Measurements from ENCODE around the gene EDC3. TPM values are rescaled to one million over a fixed set of nuclear protein-coding genes. Genes with fewer than 3 reads are reported as not detected.

The EDC3 gene
- polyA plus RNA-seq, 1 donor = 23.7 TPM

Other genes with a start within 250 kb of the EDC3 start
- 33.4 TPM for gene UBL7, start 234.9 kb downstream of the EDC3 start, polyA plus RNA-seq (ENCODE audit: insufficient read length)
- 4.2 TPM for gene ARID3B, start 154.8 kb downstream of the EDC3 start, polyA plus RNA-seq (ENCODE audit: insufficient read length)
- 46.0 TPM for gene CLK3, start 80.2 kb downstream of the EDC3 start, polyA plus RNA-seq (ENCODE audit: insufficient read length)
- gene CYP1A1, start 29.5 kb upstream of the EDC3 start, polyA plus RNA-seq (ENCODE audit: insufficient read length) = not detected
- gene CYP1A2, start 52.8 kb upstream of the EDC3 start, polyA plus RNA-seq (ENCODE audit: insufficient read length) = 0.10 TPM
- 31.7 TPM for gene CSK, start 86.1 kb upstream of the EDC3 start, polyA plus RNA-seq (ENCODE audit: insufficient read length)
- not detected for gene LMAN1L, start 116.8 kb upstream of the EDC3 start, polyA plus RNA-seq (ENCODE audit: insufficient read length)
- not detected for gene CPLX3, start 130.6 kb upstream of the EDC3 start, polyA plus RNA-seq (ENCODE audit: insufficient read length)
- gene ULK3, start 147.1 kb upstream of the EDC3 start, polyA plus RNA-seq (ENCODE audit: insufficient read length) = 33.3 TPM
- 48.0 TPM for gene SCAMP2, start 177.3 kb upstream of the EDC3 start, polyA plus RNA-seq (ENCODE audit: insufficient read length)
- 53.6 TPM for gene MPI, start 194.0 kb upstream of the EDC3 start, polyA plus RNA-seq (ENCODE audit: insufficient read length)
- gene FAM219B, start 210.8 kb upstream of the EDC3 start, polyA plus RNA-seq (ENCODE audit: insufficient read length) = 50.0 TPM
- 249 TPM for gene COX5A, start 242.0 kb upstream of the EDC3 start, polyA plus RNA-seq (ENCODE audit: insufficient read length)

All from forelimb muscle (tissue), 1 donor.